Middle frontal gyrus (tissue), 1 donor: ENCODE measurements around the gene RYR3.

Experiments
- DNase-seq: peaks from one replicate; pipeline ENCODE4 v3.0.0-alpha.2; 2015; ENCODE audit warnings: low spot score; ENCODE audit errors: extremely low spot score

RYR3 gene

GRCh38 chr15:33639978-33640377 lies 329.2 kb downstream of the RYR3 start:
- no peak for DNase-seq

- no peak for DNase-seq
Observed at GRCh38 chr15:33641069-33641468, 330.3 kb downstream of the RYR3 start.

GRCh38 chr15:33644304-33644703 lies 333.5 kb downstream of the RYR3 start:
- DNase-seq = no peak

GRCh38 chr15:33646744-33647143 lies 336.0 kb downstream of the RYR3 start:
- no peak for DNase-seq

GRCh38 chr15:33649217-33649933 lies 338.6 kb downstream of the RYR3 start:
- no peak for DNase-seq

- DNase-seq = no peak
Observed at GRCh38 chr15:33654860-33655259, 344.1 kb downstream of the RYR3 start.

- DNase-seq = no peak
Observed at GRCh38 chr15:33655488-33655887, 344.7 kb downstream of the RYR3 start.

- DNase-seq = no peak
Observed at GRCh38 chr15:33656168-33656567, 345.4 kb downstream of the RYR3 start.

GRCh38 chr15:33660151-33660550 lies 349.4 kb downstream of the RYR3 start:
- no peak for DNase-seq

GRCh38 chr15:33662014-33662413 lies 351.2 kb downstream of the RYR3 start:
- DNase-seq = no peak

GRCh38 chr15:33664947-33665346 lies 354.2 kb downstream of the RYR3 start:
- DNase-seq = no peak

- DNase-seq = no peak
Observed at GRCh38 chr15:33670567-33670966, 359.8 kb downstream of the RYR3 start.

- no peak for DNase-seq
Observed at GRCh38 chr15:33671456-33671855, 360.7 kb downstream of the RYR3 start.

- no peak for DNase-seq
Observed at GRCh38 chr15:33675246-33675645, 364.5 kb downstream of the RYR3 start.

- no peak for DNase-seq
Observed at GRCh38 chr15:33677238-33677830, 366.6 kb downstream of the RYR3 start.

- no peak for DNase-seq
Observed at GRCh38 chr15:33678176-33678575, 367.4 kb downstream of the RYR3 start.

- no peak for DNase-seq
Observed at GRCh38 chr15:33678602-33679001, 367.8 kb downstream of the RYR3 start.

GRCh38 chr15:33679061-33679460 lies 368.3 kb downstream of the RYR3 start:
- no peak for DNase-seq

GRCh38 chr15:33680336-33680735 lies 369.6 kb downstream of the RYR3 start:
- DNase-seq = no peak

- no peak for DNase-seq
Observed at GRCh38 chr15:33693166-33693800, 382.5 kb downstream of the RYR3 start.

- no peak for DNase-seq
Observed at GRCh38 chr15:33698126-33698525, 387.4 kb downstream of the RYR3 start.

GRCh38 chr15:33699145-33699544 lies 388.4 kb downstream of the RYR3 start:
- DNase-seq = no peak
